GM12875 (cell line): ENCODE measurements around the gene LIN7A.

Experiments used
- H3K4me3 ChIP-seq: one replicate; pipeline ENCODE4 v1.5.1; 2011; ENCODE audit warnings: low read depth, low read length, control low read depth
- CTCF ChIP-seq: IDR thresholded peaks from 2 replicates; pipeline ENCODE4 v1.5.1; 2011; ENCODE audit warnings: low read depth, mild to moderate bottlenecking, control low read depth, inconsistent platforms, low read length, moderate library complexity, borderline replicate concordance; ENCODE audit not compliant: insufficient read depth

Gene LIN7A

GRCh38 chr12:80834724-80835123 is 103.0 kb downstream of the LIN7A start:
- no peak overlapping the region for H3K4me3 ChIP-seq
- TF ChIP-seq CTCF = no peak

GRCh38 chr12:80830533-80831088 is 107.1 kb downstream of the LIN7A start:
- no peak for TF ChIP-seq CTCF

GRCh38 chr12:80829767-80830166 is 108.0 kb downstream of the LIN7A start:
- H3K4me3 ChIP-seq = no peak overlapping the region
- TF ChIP-seq CTCF = no peak

More at GRCh38 chr12:80830533-80831088, 107.1 kb downstream of the LIN7A start:
- no peak overlapping the region for H3K4me3 ChIP-seq

- no peak for TF ChIP-seq CTCF
- H3K4me3 ChIP-seq = no peak overlapping the region
Measured at GRCh38 chr12:80825506-80825905, 112.2 kb downstream of the LIN7A start.

GRCh38 chr12:80823393-80823792 is 114.3 kb downstream of the LIN7A start:
- no peak for TF ChIP-seq CTCF

GRCh38 chr12:80821513-80822000 is 116.2 kb downstream of the LIN7A start:
- no peak for TF ChIP-seq CTCF
- H3K4me3 ChIP-seq = no peak overlapping the region

More at GRCh38 chr12:80823393-80823792, 114.3 kb downstream of the LIN7A start:
- H3K4me3 ChIP-seq = no peak overlapping the region

- no peak overlapping the region for H3K4me3 ChIP-seq
- no peak for TF ChIP-seq CTCF
Measured at GRCh38 chr12:80818878-80819277, 118.9 kb downstream of the LIN7A start.
